HCT116 (cell line): Measurements from ENCODE around the gene ARHGAP21. TPM values are rescaled to one million over a fixed set of nuclear protein-coding genes. Genes with fewer than 3 reads are reported as not detected.

Source experiments
- ATAC-seq: fragments of 200-7000 bp; cut with Tn5 transposase; 2 replicates; pipeline ENCODE4 v1.9.1; 2020; ENCODE audit warnings: mild to moderate bottlenecking, moderate library complexity
- BruUV-seq: library from RNA; stranded (reverse); fragments of 400-500 nt; replicated peaks from 2 replicates; lab custom pipeline; 2021; lab: Mats Ljungman, UMichigan
- CTCF ChIA-PET: fragments of 300-600 bp; sonication (Branson Sonifier 250); formaldehyde crosslinking; loops from one replicate; lab custom pipeline; 2021; ENCODE audit warnings: antibody characterized with exemption; lab: Charles Lee
- POLR2A ChIA-PET: fragments of 300-600, 350-600 bp; sonication (Branson Sonifier 250); formaldehyde crosslinking; loops from one replicate; lab custom pipeline; 2021; ENCODE audit warnings: antibody characterized with exemption; lab: Charles Lee
- RAD21 ChIA-PET, 2 experiments: fragments of 300-600 bp; sonication (Branson Sonifier 250); formaldehyde crosslinking; loops; one replicate each; lab custom pipeline; 2023; ENCODE audit warnings: low total read pairs in 2 of 2; ENCODE audit not compliant: uncharacterized antibody in 2 of 2, unreplicated experiment in 2 of 2, low non-redundant PET in 1 of 2; lab: Charles Lee
- DNase-seq: peaks from one replicate; pipeline ENCODE4 v3.0.0-alpha.2; 2010; ENCODE audit warnings: low read depth, low spot score
- H2AFZ ChIP-seq: fragments of 200-600 bp; shearing (Covaris generic), sonication (generic); 2 replicates; pipeline ENCODE4 v1.6.1; 2017; ENCODE audit warnings: low read depth, mixed run types, mixed read lengths, antibody characterized with exemption, low read length; ENCODE audit not compliant: poor library complexity, severe bottlenecking
- H3K27ac ChIP-seq: 2 replicates; pipeline ENCODE4 v1.5.1; 2012; ENCODE audit warnings: low read depth, low read length
- H3K27me3 ChIP-seq: fragments of 200-600 bp; sonication (generic); 2 replicates; pipeline ENCODE4 v1.6.1; 2016; ENCODE audit warnings: mixed run types, low read length, mixed read lengths; ENCODE audit not compliant: insufficient read depth
- H3K36me3 ChIP-seq, 2 experiments: fragments of 200-500 bp in 1 of 2; fragments of 200-600 bp in 1 of 2; sonication (Bioruptor generic) in 1 of 2; sonication (generic) in 1 of 2; 2 replicates each; pipeline versions ENCODE4 v1.5.1 to v1.6.1; 2014 to 2016; ENCODE audit warnings: low read length in 2 of 2, inconsistent platforms in 1 of 2, mixed read lengths in 1 of 2, mixed run types in 1 of 2; ENCODE audit not compliant: insufficient read depth in 2 of 2, control insufficient read depth in 1 of 2
- H3K4me1 ChIP-seq, 2 experiments: fragments of 200-600 bp in 1 of 2; sonication (generic) in 1 of 2; 2 replicates each; pipeline versions ENCODE4 v1.5.1 to v1.6.1; 2012 to 2017; ENCODE audit warnings: low read length in 2 of 2, inconsistent platforms in 1 of 2, mild to moderate bottlenecking in 1 of 2, mixed read lengths in 1 of 2, mixed run types in 1 of 2, moderate library complexity in 1 of 2; ENCODE audit not compliant: insufficient read depth in 2 of 2, control insufficient read depth in 1 of 2
- H3K4me2 ChIP-seq: fragments of 200-600 bp; sonication (generic); 2 replicates; pipeline ENCODE4 v1.6.1; 2017; ENCODE audit warnings: mixed run types, low read length, mixed read lengths
- H3K4me3 ChIP-seq, 2 experiments: fragments of 200-600 bp in 1 of 2; sonication (generic) in 1 of 2; replicated peaks in 1 of 2; 2 replicates each; pipeline ENCODE4 v1.5.1; 2011 to 2016; ENCODE audit warnings: low read length in 2 of 2, control low read depth in 1 of 2, low read depth in 1 of 2, mild to moderate bottlenecking in 1 of 2, mixed read lengths in 1 of 2, mixed run types in 1 of 2
- H3K79me2 ChIP-seq: fragments of 200-600 bp; sonication (generic); 2 replicates; pipeline ENCODE4 v1.6.1; 2017; ENCODE audit warnings: mild to moderate bottlenecking, mixed run types, low read length, moderate library complexity, mixed read lengths; ENCODE audit not compliant: insufficient read depth
- H3K9ac ChIP-seq: fragments of 200-600 bp; sonication (generic); 2 replicates; pipeline ENCODE4 v1.6.1; 2016; ENCODE audit warnings: low read length, mixed read lengths
- H3K9me2 ChIP-seq: fragments of 200-600 bp; sonication (generic), shearing (Covaris generic); 2 replicates; pipeline ENCODE4 v1.6.1; 2017; ENCODE audit warnings: mixed run types, mild to moderate bottlenecking, moderate library complexity; ENCODE audit not compliant: insufficient read depth
- H3K9me3 ChIP-seq, 2 experiments: fragments of 200-500 bp in 1 of 2; fragments of 200-600 bp in 1 of 2; sonication (Bioruptor generic) in 1 of 2; sonication (generic) in 1 of 2; 2 replicates each; pipeline ENCODE4 v1.6.1; 2014 to 2017; ENCODE audit warnings: low read length in 2 of 2, mixed read lengths in 2 of 2, inconsistent platforms in 1 of 2, low read depth in 1 of 2, mild to moderate bottlenecking in 1 of 2, mixed run types in 1 of 2, moderate library complexity in 1 of 2; ENCODE audit not compliant: control insufficient read depth in 1 of 2, insufficient read depth in 1 of 2
- H4K20me1 ChIP-seq: fragments of 200-600 bp; sonication (generic), shearing (Covaris generic); 2 replicates; pipeline ENCODE4 v1.6.1; 2017; ENCODE audit warnings: mixed run types, mild to moderate bottlenecking, moderate library complexity; ENCODE audit not compliant: insufficient read depth
- CBX3 ChIP-seq: IDR thresholded peaks from 2 replicates; pipeline ENCODE4 v1.6.1; 2012; ENCODE audit warnings: low read depth
- CEBPB ChIP-seq: IDR thresholded peaks from 2 replicates; pipeline ENCODE4 v1.6.1; 2012; ENCODE audit warnings: low read depth
- CTCF ChIP-seq, 3 experiments: fragments of 200-600 bp in 1 of 3; sonication (generic) in 1 of 3; IDR thresholded peaks in 2 of 3; conservative IDR thresholded peaks in 1 of 3; 2 replicates each; pipeline ENCODE4 v1.5.1; 2012 to 2017; ENCODE audit warnings: low read depth in 2 of 3, low read length in 2 of 3, antibody characterized with exemption in 1 of 3, borderline replicate concordance in 1 of 3, control low read depth in 1 of 3, mild to moderate bottlenecking in 1 of 3, mixed read lengths in 1 of 3, mixed run types in 1 of 3, moderate library complexity in 1 of 3; ENCODE audit not compliant: insufficient read depth in 1 of 3
- ELF1 ChIP-seq: IDR thresholded peaks from 2 replicates; pipeline ENCODE4 v1.6.1; 2012; ENCODE audit warnings: low read depth, borderline replicate concordance
- EZH2 ChIP-seq: fragments of 200-600 bp; sonication (generic); IDR thresholded peaks from 2 replicates; pipeline ENCODE4 v1.6.1; 2017; ENCODE audit warnings: antibody characterized with exemption, mixed run types
- FOSL1 ChIP-seq: IDR thresholded peaks from 2 replicates; pipeline ENCODE4 v1.6.1; 2012; ENCODE audit warnings: low read depth
- JUND ChIP-seq: IDR thresholded peaks from 2 replicates; pipeline ENCODE4 v1.6.1; 2012
- MAX ChIP-seq: IDR thresholded peaks from 2 replicates; pipeline ENCODE4 v1.6.1; 2012
- POLR2A ChIP-seq: IDR thresholded peaks from 2 replicates; pipeline ENCODE4 v1.7.0; 2011; ENCODE audit warnings: borderline replicate concordance; ENCODE audit not compliant: insufficient read depth, insufficient read length; ENCODE audit errors: extremely low read depth
- POLR2AphosphoS5 ChIP-seq: IDR thresholded peaks from 2 replicates; pipeline ENCODE4 v1.6.1; 2011; ENCODE audit warnings: mild to moderate bottlenecking, low read depth, low read length, moderate library complexity
- RAD21 ChIP-seq: IDR thresholded peaks from 2 replicates; pipeline ENCODE4 v1.6.1; 2012; ENCODE audit warnings: low read depth, mild to moderate bottlenecking
- SIN3A ChIP-seq: IDR thresholded peaks from 2 replicates; pipeline ENCODE4 v1.6.1; 2012; ENCODE audit warnings: low read depth
- SP1 ChIP-seq: IDR thresholded peaks from 2 replicates; pipeline ENCODE4 v1.6.1; 2012; ENCODE audit warnings: low read depth
- SRF ChIP-seq: IDR thresholded peaks from 2 replicates; pipeline ENCODE4 v1.6.1; 2012; ENCODE audit warnings: low read depth
- TCF7L2 ChIP-seq: IDR thresholded peaks from 2 replicates; pipeline ENCODE4 v1.7.0; 2011; ENCODE audit warnings: borderline replicate concordance, inconsistent platforms; ENCODE audit not compliant: insufficient read depth, insufficient read length; ENCODE audit errors: extremely low read depth
- YY1 ChIP-seq: IDR thresholded peaks from 2 replicates; pipeline ENCODE4 v1.6.1; 2011; ENCODE audit warnings: low read length, low read depth, moderate library complexity, mild to moderate bottlenecking; ENCODE audit not compliant: insufficient replicate concordance; ENCODE audit errors: extremely low read depth
- ZFX ChIP-seq: fragments of 450-650 bp; IDR thresholded peaks from 2 replicates; pipeline ENCODE4 v1.6.1; 2017
- ZNF274 ChIP-seq: fragments of 200-500 bp; sonication (Bioruptor generic); IDR thresholded peaks from 2 replicates; pipeline ENCODE4 v1.6.1; 2014; ENCODE audit warnings: mild to moderate bottlenecking, low read depth, low read length, inconsistent platforms
- intact Hi-C: fragments of 100-400 bp; cut with micrococcal nuclease; formaldehyde crosslinking; loops from 2 replicates; pipeline ENCODE4 v1.10.0; 2022
- total RNA-seq: library from RNA; stranded (reverse); gene quantifications from one replicate; pipeline ENCODE4 v1.2.1, GENCODE V29; 2021; ENCODE audit not compliant: unreplicated experiment
- TF ChIP-seq, protein P1 (sequence below): IDR thresholded peaks from 2 replicates; pipeline ENCODE4 v1.6.1; 2012
- TF ChIP-seq, protein P2 (sequence below): IDR thresholded peaks from 2 replicates; pipeline ENCODE4 v1.6.1; 2012; ENCODE audit warnings: low read depth

The ARHGAP21 gene
- total RNA-seq, 1 experiment from 2014 or later, result 47.7 TPM

- no peak overlapping the region for H3K27ac ChIP-seq
- ATAC-seq (no peak), DNase-seq (no peak)
- intact Hi-C loops, result no loop called here
- H3K79me2 ChIP-seq, result no peaks in the 10 kb centered on the region
- no peak overlapping the region for H2AFZ ChIP-seq
- TF ChIP-seq YY1, result no peak
- TF ChIP-seq POLR2A, result no peak
- TF ChIP-seq ELF1, result no peak
- no peak for TF ChIP-seq POLR2AphosphoS5
- no peak for TF ChIP-seq CTCF (IDR thresholded peaks at IDR 0.05 in 2 of 3, conservative IDR thresholded peaks at IDR 0.05 in 1 of 3; ENCODE audit: borderline replicate concordance in 1 of 3, insufficient read depth in 1 of 3, low read depth in 2 of 3, low read length in 2 of 3)
- no peak for TF ChIP-seq ZFX
- no peak for TF ChIP-seq SRF
- TF ChIP-seq CBX3, result no peak
- no peak for TF ChIP-seq FOSL1
- TF ChIP-seq JUND, result no peak
- TF ChIP-seq, protein P1, sequence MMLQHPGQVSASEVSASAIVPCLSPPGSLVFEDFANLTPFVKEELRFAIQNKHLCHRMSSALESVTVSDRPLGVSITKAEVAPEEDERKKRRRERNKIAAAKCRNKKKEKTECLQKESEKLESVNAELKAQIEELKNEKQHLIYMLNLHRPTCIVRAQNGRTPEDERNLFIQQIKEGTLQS, result no peak
- TF ChIP-seq TCF7L2, result no peak
- no peak for TF ChIP-seq CEBPB
- TF ChIP-seq, protein P2, sequence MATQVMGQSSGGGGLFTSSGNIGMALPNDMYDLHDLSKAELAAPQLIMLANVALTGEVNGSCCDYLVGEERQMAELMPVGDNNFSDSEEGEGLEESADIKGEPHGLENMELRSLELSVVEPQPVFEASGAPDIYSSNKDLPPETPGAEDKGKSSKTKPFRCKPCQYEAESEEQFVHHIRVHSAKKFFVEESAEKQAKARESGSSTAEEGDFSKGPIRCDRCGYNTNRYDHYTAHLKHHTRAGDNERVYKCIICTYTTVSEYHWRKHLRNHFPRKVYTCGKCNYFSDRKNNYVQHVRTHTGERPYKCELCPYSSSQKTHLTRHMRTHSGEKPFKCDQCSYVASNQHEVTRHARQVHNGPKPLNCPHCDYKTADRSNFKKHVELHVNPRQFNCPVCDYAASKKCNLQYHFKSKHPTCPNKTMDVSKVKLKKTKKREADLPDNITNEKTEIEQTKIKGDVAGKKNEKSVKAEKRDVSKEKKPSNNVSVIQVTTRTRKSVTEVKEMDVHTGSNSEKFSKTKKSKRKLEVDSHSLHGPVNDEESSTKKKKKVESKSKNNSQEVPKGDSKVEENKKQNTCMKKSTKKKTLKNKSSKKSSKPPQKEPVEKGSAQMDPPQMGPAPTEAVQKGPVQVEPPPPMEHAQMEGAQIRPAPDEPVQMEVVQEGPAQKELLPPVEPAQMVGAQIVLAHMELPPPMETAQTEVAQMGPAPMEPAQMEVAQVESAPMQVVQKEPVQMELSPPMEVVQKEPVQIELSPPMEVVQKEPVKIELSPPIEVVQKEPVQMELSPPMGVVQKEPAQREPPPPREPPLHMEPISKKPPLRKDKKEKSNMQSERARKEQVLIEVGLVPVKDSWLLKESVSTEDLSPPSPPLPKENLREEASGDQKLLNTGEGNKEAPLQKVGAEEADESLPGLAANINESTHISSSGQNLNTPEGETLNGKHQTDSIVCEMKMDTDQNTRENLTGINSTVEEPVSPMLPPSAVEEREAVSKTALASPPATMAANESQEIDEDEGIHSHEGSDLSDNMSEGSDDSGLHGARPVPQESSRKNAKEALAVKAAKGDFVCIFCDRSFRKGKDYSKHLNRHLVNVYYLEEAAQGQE, result no peak
- TF ChIP-seq RAD21, result no peak
- TF ChIP-seq SP1, result no peak
- no peak for TF ChIP-seq MAX
- no peak for TF ChIP-seq EZH2
- no peak for TF ChIP-seq SIN3A
- no peak for TF ChIP-seq ZNF274
- peaks cover 4% of the 10 kb centered on the region; the same call in 1 of the 2 replicates for H3K27me3 ChIP-seq
- H3K4me3 ChIP-seq, result no peak overlapping the region
- no peaks in the 10 kb centered on the region for H3K4me1 ChIP-seq
- H4K20me1 ChIP-seq, result no peaks in the 10 kb centered on the region
- ChIA-PET CTCF (no interaction called here), RAD21 (no interaction called here), POLR2A (no interaction called here)
- H3K9me3 ChIP-seq, result no peaks in the 10 kb centered on the region
- H3K9me2 ChIP-seq, result no peaks in the 10 kb centered on the region
- no peak overlapping the region for H3K9ac ChIP-seq
- H3K4me2 ChIP-seq, result no peak overlapping the region
- H3K36me3 ChIP-seq, result no peaks in the 10 kb centered on the region
- no TSS peak for BruUV-seq
Observed at GRCh38 chr10:24579448-24579847, 144.2 kb downstream of the ARHGAP21 start.
